ENCODE data around the gene DHRS1. TPM values are rescaled to one million over a fixed set of nuclear protein-coding genes. Genes with fewer than 3 reads are reported as not detected.

The DHRS1 gene
- total RNA-seq, 4 donors from 2014 or later = 13.9 to 22.4 (median 19.2) TPM

GRCh38 chr14:24337824-24338175, 38.2 kb upstream of the DHRS1 start:
- TF ChIP-seq CTCF (IDR thresholded peaks at IDR 0.05) (no peak), EP300 (IDR thresholded peaks at IDR 0.05) (no peak), POLR2AphosphoS5 (IDR thresholded peaks at IDR 0.05) (no peak), POLR2A (IDR thresholded peaks at IDR 0.05; ENCODE audit: low read depth) (no peak)
- no peaks in the 10 kb centered on the region for H3K9me3 ChIP-seq
- 88% methylated on average over 8 of the region's 8 CpGs for WGBS
- DNase-seq (ENCODE audit: extremely low spot score) = no peak
- H3K36me3 ChIP-seq = peaks cover 0 to 1% (median 0%) of the 10 kb centered on the region in 4 donors
- H3K27ac ChIP-seq (replicated peaks in 1 of 4) = no peak overlapping the region
- H3K27me3 ChIP-seq = peaks cover 0 to 57% (median 24%) of the 10 kb centered on the region in 4 donors
- intact Hi-C loops (cut with DNase I) = no loop called here
- H3K4me1 ChIP-seq = peaks cover 35 to 47% (median 43%) of the 10 kb centered on the region in 4 donors
- no peak overlapping the region for H3K4me3 ChIP-seq

GRCh38 chr14:24337144-24337823, 37.7 kb upstream of the DHRS1 start:
- peaks cover 40 to 52% (median 48%) of the 10 kb centered on the region in 4 donors for H3K4me1 ChIP-seq
- H3K4me3 ChIP-seq = no peak overlapping the region
- H3K27me3 ChIP-seq = peaks cover 0 to 62% (median 26%) of the 10 kb centered on the region in 4 donors
- intact Hi-C loops (cut with DNase I) = no loop called here
- peaks cover 0 to 6% (median 0%) of the 10 kb centered on the region in 4 donors for H3K36me3 ChIP-seq
- H3K27ac ChIP-seq (replicated peaks in 1 of 4) = no peak overlapping the region
- DNase-seq (ENCODE audit: extremely low spot score) = no peak
- TF ChIP-seq EP300 (IDR thresholded peaks at IDR 0.05) = no peak
- TF ChIP-seq POLR2AphosphoS5 (IDR thresholded peaks at IDR 0.05) = no peak
- TF ChIP-seq POLR2A (IDR thresholded peaks at IDR 0.05; ENCODE audit: low read depth) = no peak
- no peaks in the 10 kb centered on the region for H3K9me3 ChIP-seq
- 92% methylated on average over 7 of the region's 7 CpGs for WGBS

GRCh38 chr14:24335461-24336171, 36.0 kb upstream of the DHRS1 start:
- no peak for TF ChIP-seq POLR2A (IDR thresholded peaks at IDR 0.05; ENCODE audit: low read depth)
- TF ChIP-seq POLR2AphosphoS5 (IDR thresholded peaks at IDR 0.05) = no peak
- TF ChIP-seq CTCF (IDR thresholded peaks at IDR 0.05) = no peak
- TF ChIP-seq EP300 (IDR thresholded peaks at IDR 0.05) = no peak
- H3K27ac ChIP-seq (replicated peaks in 1 of 4) = peak overlapping the region in 3 of 4 donors; percentile 72 to 81 (median 75)
- H3K9me3 ChIP-seq = no peaks in the 10 kb centered on the region
- peaks cover 0 to 21% (median 0%) of the 10 kb centered on the region in 4 donors for H3K36me3 ChIP-seq
- 78% methylated on average over 10 of the region's 12 CpGs for WGBS
- DNase-seq (ENCODE audit: extremely low spot score) = no peak
- H3K4me3 ChIP-seq = peak overlapping the region; percentile 50 to 61 (median 54)
- intact Hi-C loops (cut with DNase I) = no loop called here
- H3K4me1 ChIP-seq = peaks cover 46 to 60% (median 56%) of the 10 kb centered on the region in 4 donors
- peaks cover 0 to 70% (median 26%) of the 10 kb centered on the region in 4 donors for H3K27me3 ChIP-seq

- H3K36me3 ChIP-seq = peaks cover 0 to 26% (median 0%) of the 10 kb centered on the region in 4 donors
- H3K27ac ChIP-seq (replicated peaks in 1 of 4) = peak within 1 kb of the TSS; percentile 65 to 81 (median 74)
- WGBS = 4% methylated on average over 41 of the region's 65 CpGs
- H3K27me3 ChIP-seq = peaks cover 0 to 66% (median 26%) of the 10 kb centered on the region in 4 donors
- H3K4me3 ChIP-seq = peak within 1 kb of the TSS; percentile 50 to 61 (median 54)
- TF ChIP-seq CTCF (IDR thresholded peaks at IDR 0.05) (no peak), POLR2AphosphoS5 (IDR thresholded peaks at IDR 0.05) (peak; percentile 18 to 64)
- intact Hi-C loops (cut with DNase I) = no loop called here
- no peaks in the 10 kb centered on the region for H3K9me3 ChIP-seq
- peaks cover 46 to 60% (median 56%) of the 10 kb centered on the region in 4 donors for H3K4me1 ChIP-seq
- no peak for DNase-seq (ENCODE audit: extremely low spot score)
Observed at GRCh38 chr14:24334431-24335291, 35.1 kb upstream of the DHRS1 start, which contains the start of gene ADCY4. Gene ADCY4 (minus strand): TSS chr14:24335071. CDS start chr14:24334652, 419 bp downstream.
